Activated T-cell treated with anti-CD3 and anti-CD28 coated beads, Interleukin-2, amount 50 U/mL, for 24 hours (primary cell): ENCODE results near the gene FGF2.

Source experiments
- DNase-seq: peaks from one replicate; pipeline ENCODE4 v3.0.0-alpha.2; 2020
- H3K27ac Mint-ChIP-seq: 2 replicates; pipeline ENCODE4 v1.8.0; 2020; ENCODE audit warnings: mild to moderate bottlenecking, mixed read lengths
- H3K27me3 Mint-ChIP-seq: 2 replicates; pipeline ENCODE4 v1.8.0; 2020; ENCODE audit warnings: mixed read lengths
- H3K36me3 Mint-ChIP-seq: 2 replicates; pipeline ENCODE4 v1.8.0; 2020; ENCODE audit warnings: low read depth, mixed read lengths
- H3K4me1 Mint-ChIP-seq: 2 replicates; pipeline ENCODE4 v1.8.0; 2020; ENCODE audit warnings: low read depth, mixed read lengths
- H3K4me3 Mint-ChIP-seq: 2 replicates; pipeline ENCODE4 v1.8.0; 2020; ENCODE audit warnings: mild to moderate bottlenecking, moderate library complexity, mixed read lengths
- H3K9me3 Mint-ChIP-seq: 2 replicates; pipeline ENCODE4 v1.8.0; 2020; ENCODE audit warnings: mixed read lengths

Gene FGF2

DNA sequence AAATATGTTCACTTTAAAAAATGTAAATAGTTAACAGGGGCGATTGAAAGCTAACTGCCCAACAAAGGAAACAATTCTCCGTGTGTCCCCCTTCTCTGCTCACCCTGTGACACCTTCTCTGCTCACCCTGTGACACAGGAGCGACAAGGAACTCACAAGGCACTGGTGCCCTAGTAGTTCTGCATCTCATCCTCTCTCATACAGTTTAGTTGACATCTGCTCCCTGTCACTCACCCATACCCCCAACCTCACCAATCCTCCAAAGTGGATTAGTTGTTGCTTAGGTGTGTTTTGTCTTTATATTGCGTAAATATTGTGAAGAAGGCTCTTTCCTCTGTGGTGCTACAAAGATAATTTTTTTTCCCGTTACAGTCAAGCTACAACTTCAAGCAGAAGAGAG lies 49.3 kb downstream of the FGF2 start:
- Mint-ChIP-seq H3K27ac (no peak overlapping the region), H3K4me3 (no peak overlapping the region), H3K27me3 (peaks cover 40% of the 10 kb centered on the region), H3K4me1 (no peaks in the 10 kb centered on the region), H3K9me3 (peaks cover 6% of the 10 kb centered on the region), H3K36me3 (no peaks in the 10 kb centered on the region)
- DNase-seq: no peak

GRCh38 chr4:122876456-122876855 lies 49.8 kb downstream of the FGF2 start:
- Mint-ChIP-seq H3K4me3 (no peak overlapping the region), H3K36me3 (no peaks in the 10 kb centered on the region), H3K4me1 (no peaks in the 10 kb centered on the region), H3K27me3 (peaks cover 39% of the 10 kb centered on the region), H3K27ac (no peak overlapping the region), H3K9me3 (peaks cover 10% of the 10 kb centered on the region)
- no peak for DNase-seq

DNA sequence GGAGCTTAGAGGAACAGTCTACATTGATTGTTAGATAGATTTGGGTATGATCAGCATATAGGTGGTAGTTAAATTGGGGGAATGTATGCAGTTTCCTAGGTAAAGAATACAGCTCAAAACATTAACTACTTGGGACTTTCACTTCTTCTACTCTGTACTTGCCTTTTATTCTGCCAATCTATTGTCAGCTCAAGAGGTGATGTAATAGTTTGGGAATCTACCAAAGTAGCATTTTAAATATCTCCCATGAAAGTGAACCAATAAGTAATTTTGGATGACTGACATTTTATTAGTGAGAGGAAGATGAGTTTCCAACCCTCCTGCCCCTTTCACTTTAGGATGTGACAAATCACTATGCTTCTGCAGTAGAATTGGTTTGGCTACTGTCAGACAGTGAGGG lies 52.4 kb downstream of the FGF2 start:
- no peak overlapping the region for H3K27ac Mint-ChIP-seq
- peaks cover 20% of the 10 kb centered on the region for H3K27me3 Mint-ChIP-seq
- H3K4me3 Mint-ChIP-seq: no peak overlapping the region
- no peaks in the 10 kb centered on the region for H3K36me3 Mint-ChIP-seq
- peaks cover 11% of the 10 kb centered on the region for H3K9me3 Mint-ChIP-seq
- no peaks in the 10 kb centered on the region for H3K4me1 Mint-ChIP-seq
- no peak for DNase-seq

DNA sequence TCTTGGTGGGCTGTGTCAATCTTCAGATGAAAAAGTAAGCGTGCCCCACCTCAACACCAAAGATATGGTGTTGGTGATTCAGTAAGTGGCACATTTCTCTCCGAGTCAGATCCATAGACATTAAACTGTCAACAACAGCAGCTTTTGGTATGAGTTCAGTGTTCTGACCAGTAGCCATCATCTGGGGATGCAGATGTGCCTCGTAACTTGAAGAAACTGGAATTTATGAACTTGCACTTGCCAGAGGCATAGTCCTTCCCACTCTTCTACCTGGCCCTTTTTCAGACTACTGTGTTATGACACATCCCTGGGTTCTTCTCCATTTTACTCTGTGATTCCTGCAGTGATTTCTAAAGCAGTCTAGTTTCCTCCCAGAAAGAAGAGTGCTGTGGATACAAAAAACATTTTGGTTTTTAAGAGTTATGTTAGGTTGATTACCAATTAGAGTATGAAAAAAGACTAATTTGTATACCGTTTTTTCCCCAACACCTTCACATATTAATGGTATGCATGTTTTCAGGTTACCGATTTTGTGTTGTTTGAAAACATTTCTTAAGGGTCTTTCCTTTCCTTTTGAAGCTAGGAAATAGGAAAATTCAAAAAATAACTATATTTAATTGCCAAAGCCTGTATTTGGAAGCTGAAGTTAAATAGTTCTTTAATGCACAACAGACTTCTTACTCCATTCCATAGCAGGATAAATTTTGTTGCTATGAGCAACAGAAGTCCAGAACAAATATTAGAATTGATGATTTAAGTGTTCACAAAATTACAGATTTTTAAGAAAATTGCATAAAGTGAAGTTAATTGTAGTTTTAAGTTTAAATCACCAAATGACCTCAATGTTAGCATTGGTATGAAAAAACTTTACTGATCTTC lies 56.5 kb downstream of the FGF2 start:
- H3K27me3 Mint-ChIP-seq: peaks cover 17% of the 10 kb centered on the region
- H3K27ac Mint-ChIP-seq: no peak overlapping the region
- no peak overlapping the region for H3K4me3 Mint-ChIP-seq
- peaks cover 11% of the 10 kb centered on the region for H3K9me3 Mint-ChIP-seq
- H3K36me3 Mint-ChIP-seq: no peaks in the 10 kb centered on the region
- no peaks in the 10 kb centered on the region for H3K4me1 Mint-ChIP-seq
- DNase-seq: no peak

DNA sequence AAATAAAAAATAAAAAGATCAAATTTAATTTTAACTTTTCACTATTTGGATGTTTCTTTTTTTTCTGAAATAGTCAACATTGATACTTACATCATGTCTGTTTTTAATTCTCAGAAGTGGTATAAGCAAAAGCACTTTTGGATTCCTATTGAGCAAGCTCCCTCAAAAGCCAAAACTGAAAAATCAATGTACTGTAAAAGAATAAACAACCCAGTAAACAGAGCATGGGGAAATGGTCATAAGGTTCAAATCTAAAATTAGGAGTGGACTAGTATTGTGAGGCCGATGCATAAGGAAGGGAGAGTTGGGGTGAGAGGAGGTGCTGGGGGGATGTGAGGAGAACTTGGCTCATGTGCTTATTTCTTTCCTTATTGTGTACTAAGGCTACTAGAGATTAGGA lies 57.9 kb downstream of the FGF2 start:
- DNase-seq: no peak
- Mint-ChIP-seq H3K27me3 (peaks cover 15% of the 10 kb centered on the region), H3K4me1 (no peaks in the 10 kb centered on the region), H3K4me3 (no peak overlapping the region), H3K27ac (no peak overlapping the region), H3K36me3 (no peaks in the 10 kb centered on the region), H3K9me3 (peaks cover 10% of the 10 kb centered on the region)

GRCh38 chr4:122889726-122890125 lies 63.1 kb downstream of the FGF2 start:
- H3K36me3 Mint-ChIP-seq: no peaks in the 10 kb centered on the region
- H3K4me1 Mint-ChIP-seq: no peaks in the 10 kb centered on the region
- DNase-seq: no peak
- no peak overlapping the region for H3K27ac Mint-ChIP-seq
- H3K4me3 Mint-ChIP-seq: no peak overlapping the region
- no peaks in the 10 kb centered on the region for H3K9me3 Mint-ChIP-seq
- no peaks in the 10 kb centered on the region for H3K27me3 Mint-ChIP-seq

GRCh38 chr4:122890147-122890795 lies 63.6 kb downstream of the FGF2 start:
- H3K4me1 Mint-ChIP-seq: no peaks in the 10 kb centered on the region
- no peaks in the 10 kb centered on the region for H3K9me3 Mint-ChIP-seq
- no peaks in the 10 kb centered on the region for H3K27me3 Mint-ChIP-seq

DNA sequence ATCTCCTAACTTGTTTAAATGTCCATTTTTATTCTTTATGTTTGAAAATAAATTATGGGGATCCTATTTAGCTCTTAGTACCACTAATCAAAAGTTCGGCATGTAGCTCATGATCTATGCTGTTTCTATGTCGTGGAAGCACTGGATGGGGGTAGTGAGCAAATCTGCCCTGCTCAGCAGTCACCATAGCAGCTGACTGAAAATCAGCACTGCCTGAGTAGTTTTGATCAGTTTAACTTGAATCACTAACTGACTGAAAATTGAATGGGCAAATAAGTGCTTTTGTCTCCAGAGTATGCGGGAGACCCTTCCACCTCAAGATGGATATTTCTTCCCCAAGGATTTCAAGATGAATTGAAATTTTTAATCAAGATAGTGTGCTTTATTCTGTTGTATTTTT lies 68.2 kb downstream of the FGF2 start:
- no peak overlapping the region for H3K27ac Mint-ChIP-seq
- no peak for DNase-seq
- no peaks in the 10 kb centered on the region for H3K27me3 Mint-ChIP-seq
- H3K36me3 Mint-ChIP-seq: no peaks in the 10 kb centered on the region
- no peaks in the 10 kb centered on the region for H3K4me1 Mint-ChIP-seq
- no peaks in the 10 kb centered on the region for H3K9me3 Mint-ChIP-seq
- no peak overlapping the region for H3K4me3 Mint-ChIP-seq

More at GRCh38 chr4:122890147-122890795, 63.6 kb downstream of the FGF2 start:
- no peak for DNase-seq
- Mint-ChIP-seq H3K4me3 (no peak overlapping the region), H3K27ac (no peak overlapping the region), H3K36me3 (no peaks in the 10 kb centered on the region)

- H3K9me3 Mint-ChIP-seq: no peaks in the 10 kb centered on the region
- no peak overlapping the region for H3K4me3 Mint-ChIP-seq
- no peaks in the 10 kb centered on the region for H3K4me1 Mint-ChIP-seq
- no peaks in the 10 kb centered on the region for H3K36me3 Mint-ChIP-seq
- H3K27ac Mint-ChIP-seq: no peak overlapping the region
- no peak for DNase-seq
- H3K27me3 Mint-ChIP-seq: no peaks in the 10 kb centered on the region
Measured at GRCh38 chr4:122895336-122895995, 68.8 kb downstream of the FGF2 start.

DNA sequence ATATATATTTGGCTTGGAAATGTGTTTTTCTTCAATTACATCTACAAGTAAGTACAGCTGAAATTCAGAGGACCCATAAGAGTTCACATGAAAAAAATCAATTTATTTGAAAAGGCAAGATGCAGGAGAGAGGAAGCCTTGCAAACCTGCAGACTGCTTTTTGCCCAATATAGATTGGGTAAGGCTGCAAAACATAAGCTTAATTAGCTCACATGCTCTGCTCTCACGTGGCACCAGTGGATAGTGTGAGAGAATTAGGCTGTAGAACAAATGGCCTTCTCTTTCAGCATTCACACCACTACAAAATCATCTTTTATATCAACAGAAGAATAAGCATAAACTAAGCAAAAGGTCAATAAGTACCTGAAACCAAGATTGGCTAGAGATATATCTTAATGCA lies 69.6 kb downstream of the FGF2 start:
- H3K9me3 Mint-ChIP-seq: no peaks in the 10 kb centered on the region
- H3K4me1 Mint-ChIP-seq: no peaks in the 10 kb centered on the region
- no peaks in the 10 kb centered on the region for H3K27me3 Mint-ChIP-seq

DNA sequence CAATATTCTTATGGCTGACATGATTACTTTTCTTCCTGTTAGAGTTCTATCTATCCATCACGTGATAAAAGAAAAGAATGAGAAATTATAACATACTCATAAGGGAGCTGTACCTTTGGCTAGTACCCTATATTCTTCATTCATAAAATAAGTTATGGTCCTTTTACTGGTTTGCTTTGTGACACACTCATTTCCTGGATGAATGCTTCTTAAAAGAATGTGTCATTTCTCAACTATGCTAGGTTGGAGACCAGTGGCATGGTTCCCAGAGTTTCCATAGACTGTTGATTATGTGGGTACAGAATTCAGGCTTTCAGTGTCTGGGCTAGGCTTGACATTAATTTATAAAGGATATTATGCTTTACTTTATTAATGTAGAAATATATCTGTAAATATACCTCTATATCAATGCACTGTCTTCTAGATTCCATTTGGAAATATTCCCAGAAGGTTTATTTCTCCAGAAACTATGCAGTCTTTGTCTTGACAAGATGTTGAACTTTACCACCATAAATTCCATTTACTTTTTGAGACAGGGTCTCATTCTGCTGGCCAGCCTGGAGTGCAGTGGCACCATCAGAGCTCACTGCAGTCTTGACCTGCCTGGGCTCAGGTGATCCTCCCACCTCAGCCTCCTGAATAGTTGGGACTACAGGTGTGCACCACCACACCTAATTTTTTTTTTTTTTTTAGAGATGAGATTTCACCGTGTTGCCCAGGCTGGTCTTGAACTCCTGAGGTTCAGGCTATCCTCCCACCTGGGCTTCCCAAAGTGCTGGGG lies 71.9 kb downstream of the FGF2 start:
- Mint-ChIP-seq H3K27ac (no peak overlapping the region), H3K4me1 (no peaks in the 10 kb centered on the region), H3K27me3 (no peaks in the 10 kb centered on the region), H3K36me3 (no peaks in the 10 kb centered on the region), H3K9me3 (no peaks in the 10 kb centered on the region), H3K4me3 (no peak overlapping the region)
- no peak for DNase-seq

More for the DNA sequence above, 69.6 kb downstream of the FGF2 start:
- DNase-seq: no peak
- H3K4me3 Mint-ChIP-seq: no peak overlapping the region
- H3K27ac Mint-ChIP-seq: no peak overlapping the region
- no peaks in the 10 kb centered on the region for H3K36me3 Mint-ChIP-seq

DNA sequence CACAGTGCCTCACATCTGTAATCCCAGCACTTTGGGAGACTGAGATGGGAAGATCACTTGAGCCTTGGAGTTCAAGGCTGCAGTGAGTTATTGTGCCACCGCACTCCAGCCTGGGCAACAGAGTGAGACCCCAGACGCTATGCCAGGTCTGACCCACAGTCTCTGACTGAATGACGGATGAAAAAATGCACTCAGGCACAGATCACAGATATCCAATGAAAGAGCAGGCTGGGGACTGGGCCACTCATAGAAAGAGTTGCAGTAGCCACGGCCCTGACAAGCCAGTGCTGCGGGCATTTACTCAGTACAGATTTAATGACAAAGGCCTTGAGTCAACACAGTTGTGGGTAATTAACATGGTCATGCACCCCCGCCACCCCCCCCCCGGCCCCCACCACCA lies 73.1 kb downstream of the FGF2 start:
- no peak for DNase-seq
- no peaks in the 10 kb centered on the region for H3K27me3 Mint-ChIP-seq
- H3K9me3 Mint-ChIP-seq: no peaks in the 10 kb centered on the region
- H3K4me3 Mint-ChIP-seq: no peak overlapping the region
- H3K27ac Mint-ChIP-seq: no peak overlapping the region
- no peaks in the 10 kb centered on the region for H3K4me1 Mint-ChIP-seq
- H3K36me3 Mint-ChIP-seq: no peaks in the 10 kb centered on the region

DNA sequence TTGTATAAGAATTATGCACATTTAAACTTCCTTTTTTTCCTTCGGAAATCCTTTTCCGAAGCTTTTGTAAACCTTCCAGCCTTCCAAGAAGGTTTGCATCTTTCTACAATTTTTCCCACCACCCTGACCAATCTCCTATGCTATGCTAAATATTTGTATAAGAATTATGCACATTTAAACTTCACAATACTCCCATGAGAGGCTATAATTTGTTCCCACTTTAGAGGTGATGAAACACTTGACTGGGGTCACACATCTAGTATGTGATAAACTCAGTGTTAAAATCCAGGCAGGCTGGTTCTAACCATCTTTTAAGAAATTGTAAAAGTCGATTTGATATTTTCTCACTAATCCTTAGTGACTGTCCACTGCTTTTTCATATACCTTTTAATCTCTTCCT lies 73.7 kb downstream of the FGF2 start:
- H3K27ac Mint-ChIP-seq: no peak overlapping the region
- no peaks in the 10 kb centered on the region for H3K9me3 Mint-ChIP-seq
- no peaks in the 10 kb centered on the region for H3K4me1 Mint-ChIP-seq
- no peak for DNase-seq
- H3K27me3 Mint-ChIP-seq: no peaks in the 10 kb centered on the region
- H3K4me3 Mint-ChIP-seq: no peak overlapping the region
- no peaks in the 10 kb centered on the region for H3K36me3 Mint-ChIP-seq

DNA sequence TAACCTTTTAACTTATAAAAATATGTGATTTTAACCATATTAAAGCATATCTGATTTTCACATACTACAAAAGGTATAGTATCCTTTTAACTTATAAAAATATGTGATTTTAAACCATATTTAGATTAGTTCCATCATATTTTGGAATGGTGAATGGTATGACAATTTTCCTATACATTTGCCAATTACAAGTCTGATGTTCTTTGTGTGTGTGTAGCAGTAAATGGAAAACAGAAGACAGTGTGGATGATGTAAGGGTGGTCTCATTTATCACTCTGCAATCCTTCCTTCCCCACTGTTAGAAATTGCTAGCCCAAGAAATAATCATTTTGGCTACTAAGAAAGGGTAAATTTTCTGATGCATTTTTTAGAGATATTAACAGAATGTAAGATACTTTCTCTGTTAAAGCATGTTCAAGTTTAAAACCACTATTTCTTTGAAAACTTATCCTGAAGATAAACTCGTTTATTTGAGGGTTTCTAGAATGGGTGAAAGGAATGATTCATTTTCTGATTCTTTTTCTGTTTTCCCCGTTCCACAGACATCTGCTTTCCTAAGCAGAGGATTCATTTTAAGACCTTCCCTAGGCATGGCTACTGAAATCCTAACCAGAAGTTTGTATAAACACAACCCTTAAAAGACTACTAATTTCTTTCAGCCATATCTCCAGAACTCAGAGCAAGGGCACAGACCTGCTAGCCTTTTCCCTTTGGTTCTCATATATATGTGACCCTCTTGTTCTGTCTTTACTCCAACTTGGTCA lies 74.8 kb downstream of the FGF2 start:
- Mint-ChIP-seq H3K36me3 (no peaks in the 10 kb centered on the region), H3K4me3 (no peak overlapping the region)

More for the DNA sequence above, 74.8 kb downstream of the FGF2 start:
- H3K4me1 Mint-ChIP-seq: no peaks in the 10 kb centered on the region
- DNase-seq: no peak
- H3K27me3 Mint-ChIP-seq: no peaks in the 10 kb centered on the region
- no peak overlapping the region for H3K27ac Mint-ChIP-seq
- H3K9me3 Mint-ChIP-seq: no peaks in the 10 kb centered on the region
